ENCODE measurements around the gene HOXA11. TPM values are rescaled to one million over a fixed set of nuclear protein-coding genes. Genes with fewer than 3 reads are reported as not detected.
A peak's percentile ranks its signal among the peaks of the same experiment; 100 is the strongest.

Gene HOXA11
- total RNA-seq, 1 donor from 2014 or later = not detected

DNA sequence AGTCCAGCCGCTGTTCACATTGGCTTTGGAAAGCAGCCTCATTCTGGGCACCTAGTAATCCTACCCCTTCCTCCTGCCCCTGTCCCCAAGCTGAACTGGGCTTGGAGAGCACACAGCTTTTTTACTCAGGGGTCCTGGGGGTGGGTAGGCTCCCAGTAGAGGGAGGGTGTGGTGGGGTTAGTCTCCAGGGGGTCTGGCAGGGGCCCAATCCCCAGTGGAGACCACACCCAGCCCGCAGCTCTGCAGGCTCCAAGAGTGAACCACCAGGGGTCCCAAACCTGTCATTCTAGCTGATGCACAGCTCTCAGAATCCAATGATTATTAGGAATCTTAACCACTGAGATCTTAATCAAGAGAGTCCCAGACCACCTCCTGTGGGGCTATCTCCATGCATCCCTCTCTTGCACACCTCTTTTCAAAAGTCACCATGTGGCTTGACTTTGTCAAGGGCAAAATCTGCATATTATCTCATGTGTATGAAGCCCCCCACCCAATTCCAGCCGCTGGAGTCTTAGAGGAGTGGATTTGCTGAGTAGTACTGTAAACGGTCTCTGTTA is 2.7 kb downstream of the HOXA11 start:
- Mint-ChIP-seq H3K27ac (ENCODE audit: unreplicated experiment) (no peak overlapping the region), H3K4me1 (ENCODE audit: unreplicated experiment) (peaks cover 29% of the 10 kb centered on the region), H3K27me3 (ENCODE audit: unreplicated experiment) (peaks cover 51% of the 10 kb centered on the region), H3K36me3 (ENCODE audit: low read depth, unreplicated experiment) (no peaks in the 10 kb centered on the region), H3K9me3 (ENCODE audit: unreplicated experiment) (no peaks in the 10 kb centered on the region), H3K4me3 (ENCODE audit: unreplicated experiment) (no peak overlapping the region)
- TF ChIP-seq, protein P1, sequence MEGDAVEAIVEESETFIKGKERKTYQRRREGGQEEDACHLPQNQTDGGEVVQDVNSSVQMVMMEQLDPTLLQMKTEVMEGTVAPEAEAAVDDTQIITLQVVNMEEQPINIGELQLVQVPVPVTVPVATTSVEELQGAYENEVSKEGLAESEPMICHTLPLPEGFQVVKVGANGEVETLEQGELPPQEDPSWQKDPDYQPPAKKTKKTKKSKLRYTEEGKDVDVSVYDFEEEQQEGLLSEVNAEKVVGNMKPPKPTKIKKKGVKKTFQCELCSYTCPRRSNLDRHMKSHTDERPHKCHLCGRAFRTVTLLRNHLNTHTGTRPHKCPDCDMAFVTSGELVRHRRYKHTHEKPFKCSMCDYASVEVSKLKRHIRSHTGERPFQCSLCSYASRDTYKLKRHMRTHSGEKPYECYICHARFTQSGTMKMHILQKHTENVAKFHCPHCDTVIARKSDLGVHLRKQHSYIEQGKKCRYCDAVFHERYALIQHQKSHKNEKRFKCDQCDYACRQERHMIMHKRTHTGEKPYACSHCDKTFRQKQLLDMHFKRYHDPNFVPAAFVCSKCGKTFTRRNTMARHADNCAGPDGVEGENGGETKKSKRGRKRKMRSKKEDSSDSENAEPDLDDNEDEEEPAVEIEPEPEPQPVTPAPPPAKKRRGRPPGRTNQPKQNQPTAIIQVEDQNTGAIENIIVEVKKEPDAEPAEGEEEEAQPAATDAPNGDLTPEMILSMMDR (IDR thresholded peaks at IDR 0.05; ENCODE audit: unreplicated experiment) = no peak
- no peak for DNase-seq (ENCODE audit: low spot score)

GRCh38 chr7:27181795-27182275 is 3.2 kb downstream of the HOXA11 start:
- no peak overlapping the region for H3K4me3 Mint-ChIP-seq (ENCODE audit: unreplicated experiment)
- no peaks in the 10 kb centered on the region for H3K9me3 Mint-ChIP-seq (ENCODE audit: unreplicated experiment)
- H3K36me3 Mint-ChIP-seq (ENCODE audit: low read depth, unreplicated experiment) = no peaks in the 10 kb centered on the region
- peaks cover 26% of the 10 kb centered on the region for H3K4me1 Mint-ChIP-seq (ENCODE audit: unreplicated experiment)
- TF ChIP-seq, protein P1 (IDR thresholded peaks at IDR 0.05; ENCODE audit: unreplicated experiment) = no peak
- no peak for DNase-seq (ENCODE audit: low spot score)
- H3K27me3 Mint-ChIP-seq (ENCODE audit: unreplicated experiment) = peaks cover 49% of the 10 kb centered on the region
- H3K27ac Mint-ChIP-seq (ENCODE audit: unreplicated experiment) = no peak overlapping the region

DNA sequence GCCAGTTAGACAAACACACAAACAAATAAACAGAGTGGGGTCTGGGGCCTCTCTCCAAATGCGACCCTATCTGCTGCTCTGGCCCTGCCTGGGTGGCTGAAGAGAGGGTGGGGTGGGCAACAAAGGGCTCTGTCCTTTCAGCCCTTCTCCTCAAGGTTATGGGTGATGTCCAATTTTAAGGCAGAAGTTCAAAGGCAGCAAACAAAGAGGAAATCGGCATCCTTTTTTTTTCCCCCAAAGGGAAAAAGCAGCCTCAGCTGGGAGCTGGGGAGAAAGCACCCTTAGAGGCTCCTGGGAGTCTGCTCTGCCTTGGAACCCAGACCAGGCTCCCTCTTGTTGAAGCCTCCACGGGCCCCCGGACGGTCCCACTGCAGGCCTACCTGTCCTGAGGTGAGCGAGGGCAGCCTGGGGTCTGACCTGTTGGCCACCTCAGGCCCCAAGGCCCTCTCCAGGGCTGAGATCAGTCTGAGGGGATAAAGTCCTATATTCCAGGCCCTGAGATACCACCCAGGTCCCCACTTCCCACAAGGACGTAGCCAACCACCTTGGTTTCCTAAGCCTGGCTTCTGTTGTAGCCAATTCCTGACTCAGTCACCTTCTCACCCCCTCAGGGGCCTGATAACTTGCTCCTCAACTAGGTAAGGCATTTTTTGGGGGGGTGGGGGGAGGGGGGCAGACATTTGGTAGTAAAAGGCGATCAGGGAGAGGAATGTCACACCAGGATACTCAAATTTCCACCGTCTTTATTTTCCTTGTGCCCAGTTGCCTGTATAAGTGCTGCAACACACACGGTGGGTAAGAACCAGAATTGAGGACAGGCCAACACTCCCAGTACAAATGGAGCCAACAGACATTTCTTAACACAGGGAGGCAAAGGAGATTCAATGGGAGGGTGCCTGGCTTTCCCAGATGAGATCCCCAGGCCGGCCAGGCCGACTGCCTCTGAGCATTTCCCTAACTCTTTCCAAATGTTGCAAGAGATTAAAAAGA is 4.3 kb downstream of the HOXA11 start:
- Mint-ChIP-seq H3K9me3 (ENCODE audit: unreplicated experiment) (no peaks in the 10 kb centered on the region), H3K27me3 (ENCODE audit: unreplicated experiment) (peaks cover 46% of the 10 kb centered on the region), H3K4me1 (ENCODE audit: unreplicated experiment) (peaks cover 27% of the 10 kb centered on the region), H3K36me3 (ENCODE audit: low read depth, unreplicated experiment) (no peaks in the 10 kb centered on the region), H3K4me3 (ENCODE audit: unreplicated experiment) (no peak overlapping the region), H3K27ac (ENCODE audit: unreplicated experiment) (no peak overlapping the region)
- TF ChIP-seq, protein P1 (IDR thresholded peaks at IDR 0.05; ENCODE audit: unreplicated experiment) = no peak
- no peak for DNase-seq (ENCODE audit: low spot score)

- DNase-seq (ENCODE audit: low spot score) = peak; percentile 80
- no peak overlapping the region for H3K27ac Mint-ChIP-seq (ENCODE audit: unreplicated experiment)
- peaks cover 24% of the 10 kb centered on the region for H3K4me1 Mint-ChIP-seq (ENCODE audit: unreplicated experiment)
- H3K36me3 Mint-ChIP-seq (ENCODE audit: low read depth, unreplicated experiment) = no peaks in the 10 kb centered on the region
- H3K27me3 Mint-ChIP-seq (ENCODE audit: unreplicated experiment) = peaks cover 42% of the 10 kb centered on the region
- H3K9me3 Mint-ChIP-seq (ENCODE audit: unreplicated experiment) = no peaks in the 10 kb centered on the region
- TF ChIP-seq, protein P1 (IDR thresholded peaks at IDR 0.05; ENCODE audit: unreplicated experiment) = peak; percentile 92
- H3K4me3 Mint-ChIP-seq (ENCODE audit: unreplicated experiment) = no peak overlapping the region
Observed at GRCh38 chr7:27179503-27180430, 5.3 kb downstream of the HOXA11 start.
